ENCODE results near the gene RAC3.

DNA sequence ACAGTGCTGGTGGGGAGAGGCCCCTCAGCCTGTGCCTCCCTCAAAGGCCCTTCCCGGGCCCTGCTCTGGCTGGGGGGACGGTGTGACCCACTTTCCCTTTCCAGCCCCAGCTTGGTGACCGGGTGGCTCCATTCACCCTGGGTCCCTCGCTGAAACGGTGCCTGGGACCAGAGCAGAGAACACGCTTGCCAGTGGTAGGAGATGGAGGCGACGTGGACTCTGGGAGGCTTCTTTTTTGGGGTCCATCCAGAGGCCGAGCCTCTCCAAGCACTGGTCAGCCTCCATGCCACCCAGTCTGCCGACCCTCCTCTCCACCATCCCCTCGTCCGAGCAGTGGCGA is 16.5 kb upstream of the RAC3 start:
- TF ChIP-seq, protein P1, sequence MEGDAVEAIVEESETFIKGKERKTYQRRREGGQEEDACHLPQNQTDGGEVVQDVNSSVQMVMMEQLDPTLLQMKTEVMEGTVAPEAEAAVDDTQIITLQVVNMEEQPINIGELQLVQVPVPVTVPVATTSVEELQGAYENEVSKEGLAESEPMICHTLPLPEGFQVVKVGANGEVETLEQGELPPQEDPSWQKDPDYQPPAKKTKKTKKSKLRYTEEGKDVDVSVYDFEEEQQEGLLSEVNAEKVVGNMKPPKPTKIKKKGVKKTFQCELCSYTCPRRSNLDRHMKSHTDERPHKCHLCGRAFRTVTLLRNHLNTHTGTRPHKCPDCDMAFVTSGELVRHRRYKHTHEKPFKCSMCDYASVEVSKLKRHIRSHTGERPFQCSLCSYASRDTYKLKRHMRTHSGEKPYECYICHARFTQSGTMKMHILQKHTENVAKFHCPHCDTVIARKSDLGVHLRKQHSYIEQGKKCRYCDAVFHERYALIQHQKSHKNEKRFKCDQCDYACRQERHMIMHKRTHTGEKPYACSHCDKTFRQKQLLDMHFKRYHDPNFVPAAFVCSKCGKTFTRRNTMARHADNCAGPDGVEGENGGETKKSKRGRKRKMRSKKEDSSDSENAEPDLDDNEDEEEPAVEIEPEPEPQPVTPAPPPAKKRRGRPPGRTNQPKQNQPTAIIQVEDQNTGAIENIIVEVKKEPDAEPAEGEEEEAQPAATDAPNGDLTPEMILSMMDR (IDR thresholded peaks at IDR 0.05): no peak
- TF ChIP-seq POLR2A (IDR thresholded peaks at IDR 0.05): no peak
- no peak for TF ChIP-seq POLR2AphosphoS5 (IDR thresholded peaks at IDR 0.05)
- TF ChIP-seq EP300 (IDR thresholded peaks at IDR 0.05): no peak
